GM12864 (cell line): ENCODE data around the gene ATG4D.

Source experiments
- DNase-seq: peaks from one replicate; pipeline ENCODE4 v3.0.0-alpha.2; 2011; ENCODE audit warnings: low read depth
- H3K4me3 ChIP-seq: 2 replicates; pipeline ENCODE4 v1.5.1; 2011; ENCODE audit warnings: mild to moderate bottlenecking, low read depth, low read length, control low read depth
- CTCF ChIP-seq: IDR thresholded peaks from 2 replicates; pipeline ENCODE4 v1.5.1; 2011; ENCODE audit warnings: low read depth, mild to moderate bottlenecking, moderate library complexity, low read length, control low read depth, inconsistent platforms; ENCODE audit errors: missing control alignments

ATG4D gene

DNA sequence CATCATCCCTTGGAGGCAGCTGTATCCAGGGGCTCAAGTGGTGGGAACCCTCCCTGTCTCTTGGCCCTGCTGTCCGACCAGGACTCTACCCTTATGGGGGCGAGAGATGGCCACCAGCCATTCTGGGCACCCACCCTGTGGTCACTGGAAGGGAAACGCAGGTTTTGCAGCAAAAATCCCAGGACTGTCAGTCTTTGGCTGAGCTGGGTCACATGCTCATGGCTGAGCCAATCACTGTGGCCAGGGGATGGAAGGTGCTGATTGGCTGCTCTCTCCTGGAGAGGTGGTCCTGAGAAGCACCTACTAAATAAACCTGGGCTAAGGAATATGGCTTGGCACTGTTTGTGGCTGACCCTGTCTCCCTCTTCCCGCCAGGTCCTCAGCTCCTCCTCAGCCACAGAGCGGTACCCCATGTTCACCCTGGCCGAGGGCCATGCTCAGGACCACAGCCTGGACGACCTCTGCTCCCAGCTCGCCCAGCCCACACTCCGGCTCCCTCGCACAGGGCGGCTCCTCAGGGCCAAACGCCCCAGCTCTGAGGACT, 8.9 kb downstream of the ATG4D start:
- no peak for TF ChIP-seq CTCF
- no peak overlapping the region for H3K4me3 ChIP-seq
- no peak for DNase-seq

DNA sequence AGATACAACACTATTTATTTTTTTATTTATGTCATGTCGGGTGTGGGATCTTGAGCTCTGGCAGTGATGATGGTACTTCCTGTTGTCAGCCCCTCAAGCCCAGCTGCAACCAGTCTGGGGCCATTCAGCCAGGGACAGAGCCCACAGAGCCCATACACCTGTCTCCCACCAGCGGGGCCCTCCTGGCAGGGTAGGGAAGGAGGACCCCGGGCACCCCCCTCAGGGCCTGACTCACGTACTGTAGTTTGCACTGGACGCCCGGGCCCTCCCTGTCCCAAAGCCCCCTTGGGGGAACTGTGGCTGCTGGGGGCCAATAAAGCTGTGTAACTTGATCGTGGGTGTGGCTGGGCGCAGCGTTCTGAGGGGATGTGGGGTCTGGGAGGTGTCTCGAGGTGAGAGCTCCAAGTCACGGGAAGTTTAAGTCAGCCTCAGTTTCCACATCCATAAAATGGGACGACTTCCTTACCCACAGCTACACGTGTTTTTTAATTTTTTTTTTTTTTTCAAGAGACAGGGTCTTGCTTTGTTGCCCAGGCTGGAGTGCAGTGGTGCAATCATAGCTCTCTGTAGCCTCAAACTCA, 9.5 kb downstream of the ATG4D start:
- no peak overlapping the region for H3K4me3 ChIP-seq
- DNase-seq, result no peak
- TF ChIP-seq CTCF, result no peak

DNA sequence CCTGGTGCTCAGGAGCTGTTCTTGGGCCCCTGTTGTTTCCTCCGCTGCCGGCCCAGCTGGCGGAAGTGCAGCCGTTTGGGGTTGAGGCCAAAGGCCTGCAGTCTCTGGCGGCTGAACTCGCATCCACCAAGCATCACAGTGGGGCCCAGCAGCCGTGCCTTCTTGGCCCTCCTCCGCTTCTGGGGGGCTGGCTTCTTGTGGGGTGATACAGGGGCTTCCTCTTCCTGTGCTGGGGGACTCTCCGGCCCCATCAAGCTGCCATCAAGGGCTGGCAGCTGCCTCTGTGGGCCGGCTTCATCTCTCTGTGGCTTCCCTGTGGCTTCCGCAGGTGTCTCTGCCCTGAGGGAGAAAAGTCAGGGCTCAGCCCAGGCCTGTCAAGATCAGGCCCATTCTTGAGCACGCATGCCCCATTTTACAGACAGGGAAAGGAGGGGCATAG, 10.3 kb downstream of the ATG4D start:
- no peak for TF ChIP-seq CTCF
- no peak overlapping the region for H3K4me3 ChIP-seq
- DNase-seq, result no peak

DNA sequence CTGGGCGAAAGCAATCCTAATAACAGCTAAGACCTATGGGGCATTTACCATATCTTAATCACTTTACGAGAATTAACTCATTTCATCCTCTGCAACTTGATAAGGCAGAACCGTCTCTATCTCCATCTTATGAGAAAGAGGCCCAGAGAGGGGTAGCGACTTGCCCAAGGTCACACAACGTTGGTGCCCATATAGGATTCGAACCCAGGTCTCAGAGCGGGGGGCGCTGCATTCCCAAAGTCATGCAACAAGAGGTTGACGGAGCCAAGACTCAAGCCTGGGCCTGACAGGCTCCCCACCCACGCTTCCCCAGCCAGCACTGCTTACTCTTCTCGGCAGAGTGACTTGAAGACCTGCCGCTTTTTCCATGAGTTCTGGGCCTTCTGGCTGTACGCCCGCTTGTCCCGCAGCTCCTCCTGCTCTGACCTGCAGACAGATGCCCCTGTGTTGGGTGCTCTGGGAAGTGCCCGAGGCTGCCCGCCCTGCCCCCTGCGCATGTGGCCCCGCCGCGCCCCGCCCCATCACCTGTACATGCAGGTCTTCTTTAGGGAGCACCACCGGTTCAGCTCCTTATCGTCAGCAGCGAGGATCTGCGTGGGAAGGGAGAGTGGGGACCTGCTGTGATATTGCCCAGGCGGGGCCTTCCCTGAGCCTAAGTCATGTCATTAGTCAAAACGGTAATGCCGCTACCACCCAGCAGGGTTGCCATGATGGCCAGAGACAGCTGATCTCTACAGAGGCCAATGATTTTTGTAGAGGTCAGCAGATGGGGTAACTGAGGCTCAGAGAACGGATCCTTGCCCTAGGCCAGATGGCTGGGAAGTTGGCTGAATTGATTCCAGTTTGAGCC, 11.3 kb downstream of the ATG4D start:
- peak; percentile 23 for TF ChIP-seq CTCF
- DNase-seq, result no peak
- H3K4me3 ChIP-seq, result no peak overlapping the region

GRCh38 chr19:10555610-10555973, 11.9 kb downstream of the ATG4D start:
- H3K4me3 ChIP-seq, result no peak overlapping the region
- no peak for TF ChIP-seq CTCF
- DNase-seq, result no peak

DNA sequence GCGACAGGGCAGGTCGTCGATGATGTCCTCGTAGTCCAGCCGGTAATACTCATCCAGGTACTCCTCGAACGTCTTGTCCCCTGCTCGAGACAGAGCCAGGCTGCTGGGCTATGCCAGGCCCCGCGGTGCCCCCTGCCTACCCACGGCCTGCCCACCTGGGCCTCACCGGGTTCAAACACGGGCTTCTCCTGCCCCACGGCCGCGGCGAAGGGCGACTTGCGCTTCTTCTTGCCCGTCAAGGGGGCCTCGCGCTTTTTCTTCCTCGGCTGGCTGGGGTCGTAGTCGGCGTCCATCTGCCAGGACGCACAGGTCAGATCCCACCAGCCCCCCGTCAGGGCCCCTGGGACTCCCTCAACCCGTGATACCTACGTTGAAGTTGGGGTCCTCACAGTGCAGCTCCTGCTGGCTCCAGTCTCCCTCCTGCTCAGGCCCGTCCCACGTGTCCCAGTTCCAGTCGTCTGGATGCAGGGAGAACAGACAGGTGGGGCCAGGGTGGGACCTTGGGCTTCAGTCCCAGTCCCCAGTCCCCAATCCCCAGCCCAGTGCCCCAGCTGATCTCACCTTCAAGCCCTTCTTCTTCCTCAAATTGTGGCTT, 14.0 kb downstream of the ATG4D start:
- no peak overlapping the region for H3K4me3 ChIP-seq
- TF ChIP-seq CTCF, result no peak
- no peak for DNase-seq

- no peak overlapping the region for H3K4me3 ChIP-seq
- TF ChIP-seq CTCF, result no peak
- DNase-seq, result no peak
Measured at GRCh38 chr19:10560154-10560553, 16.4 kb downstream of the ATG4D start.
